ENCODE measurements around the gene TMC6.

GRCh38 chr17:78154903-78155811 is 26.6 kb upstream of the TMC6 start:
- no peak for TF ChIP-seq CTCF (IDR thresholded peaks at IDR 0.05)
- no peak for TF ChIP-seq POLR2A (IDR thresholded peaks at IDR 0.05)

All from lower leg skin (tissue), 3 donors.